DMS 273 (cell line): ENCODE data around the gene SIGLEC1.

Experiments
- DNase-seq: peaks from one replicate; lab custom pipeline; 2025; ENCODE audit not compliant: unreplicated experiment; lab: John Stamatoyannopoulos, UW

The SIGLEC1 gene

GRCh38 chr20:3729378-3729777 is 17.0 kb upstream of the SIGLEC1 start:
- DNase-seq, result no peak

- no peak for DNase-seq
Measured at GRCh38 chr20:3728876-3729275, 16.5 kb upstream of the SIGLEC1 start.

- no peak for DNase-seq
Measured at GRCh38 chr20:3728354-3728753, 16.0 kb upstream of the SIGLEC1 start.

DNA sequence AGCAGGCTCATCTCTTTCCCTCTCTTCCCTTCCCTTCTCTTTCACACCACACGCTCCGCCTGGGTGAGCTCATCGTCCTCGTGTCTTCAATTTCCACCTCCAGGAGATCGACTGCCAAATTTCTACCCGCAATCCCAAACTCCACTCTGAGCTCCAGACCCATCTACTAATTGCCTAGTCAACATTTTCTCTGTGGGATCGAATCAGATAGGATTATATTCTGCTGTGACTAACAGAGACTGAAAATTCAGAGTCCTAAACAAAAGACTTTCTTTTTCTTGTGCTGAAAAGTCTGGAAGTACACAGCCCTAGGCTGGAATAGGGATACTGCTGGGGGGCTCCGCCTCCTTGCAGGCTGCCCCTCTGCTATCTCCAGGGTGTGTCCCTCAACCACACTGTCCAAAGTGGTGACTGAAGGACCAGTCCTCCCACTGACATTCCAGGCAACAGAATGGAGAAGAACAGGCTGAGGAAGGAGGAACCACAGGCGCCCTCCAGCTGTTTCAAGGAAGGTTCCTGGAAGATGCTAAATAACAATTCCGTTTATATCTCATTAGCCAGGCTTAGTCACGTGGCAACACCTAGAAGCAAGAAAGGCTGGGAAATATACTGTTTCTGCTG is 15.1 kb upstream of the SIGLEC1 start:
- peak; percentile 48 for DNase-seq

DNA sequence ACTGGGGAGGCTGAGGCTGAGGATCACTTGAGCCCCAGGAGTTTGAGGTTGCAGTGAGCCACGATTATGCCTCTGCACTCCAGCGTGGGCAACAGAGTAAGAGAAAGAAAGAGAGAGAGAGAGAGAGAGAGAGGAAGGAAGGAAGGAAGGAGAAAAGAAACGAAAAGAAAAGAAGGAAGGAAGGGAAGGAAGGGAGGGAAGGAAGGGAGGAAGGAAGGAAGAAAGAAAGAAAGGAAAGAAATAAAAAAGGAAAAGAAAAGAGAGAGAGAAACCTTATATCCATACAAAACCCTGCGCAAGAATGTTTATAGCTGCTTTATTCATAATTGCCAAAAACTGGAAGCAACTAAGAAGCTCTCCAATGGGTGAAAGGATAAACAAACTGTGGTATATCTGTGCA is 12.0 kb upstream of the SIGLEC1 start:
- no peak for DNase-seq

DNA sequence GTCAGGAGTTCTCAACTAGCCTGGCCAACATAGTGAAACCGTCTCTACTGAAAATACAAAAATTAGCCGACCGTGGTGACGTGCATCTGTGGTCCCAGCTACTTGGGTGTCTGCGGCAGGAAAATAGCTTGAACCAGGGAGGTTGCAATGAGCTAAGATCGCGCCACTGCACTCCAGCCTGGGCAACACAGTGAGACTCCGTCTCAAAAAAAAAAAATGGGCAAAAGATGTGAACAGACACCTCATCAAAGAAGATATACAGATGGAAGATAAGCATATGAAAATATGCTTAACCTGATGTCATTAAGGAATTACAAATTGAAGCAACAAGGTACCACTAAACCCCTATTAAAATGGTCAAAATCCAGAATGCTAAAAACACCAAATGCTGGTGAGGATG is 10.9 kb upstream of the SIGLEC1 start:
- no peak for DNase-seq

DNA sequence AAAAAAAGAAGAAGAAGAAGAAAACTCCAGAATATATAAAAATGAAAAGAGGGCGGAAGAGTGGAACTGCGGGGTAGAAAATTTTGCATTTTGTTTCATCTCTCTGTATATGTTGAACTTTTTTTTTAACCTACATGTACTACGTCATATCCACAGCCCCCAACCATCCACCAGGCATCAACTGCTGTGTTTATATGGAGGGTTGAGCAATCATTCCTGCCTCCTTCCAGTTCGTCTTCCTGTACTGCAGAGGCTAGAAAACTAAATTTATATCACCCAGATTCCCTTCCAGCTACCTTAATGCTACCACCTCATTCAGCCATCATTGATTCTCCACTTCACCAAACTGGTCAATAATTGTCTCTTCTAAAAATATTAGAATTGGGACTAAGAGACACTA is 9.5 kb upstream of the SIGLEC1 start:
- DNase-seq, result no peak

DNA sequence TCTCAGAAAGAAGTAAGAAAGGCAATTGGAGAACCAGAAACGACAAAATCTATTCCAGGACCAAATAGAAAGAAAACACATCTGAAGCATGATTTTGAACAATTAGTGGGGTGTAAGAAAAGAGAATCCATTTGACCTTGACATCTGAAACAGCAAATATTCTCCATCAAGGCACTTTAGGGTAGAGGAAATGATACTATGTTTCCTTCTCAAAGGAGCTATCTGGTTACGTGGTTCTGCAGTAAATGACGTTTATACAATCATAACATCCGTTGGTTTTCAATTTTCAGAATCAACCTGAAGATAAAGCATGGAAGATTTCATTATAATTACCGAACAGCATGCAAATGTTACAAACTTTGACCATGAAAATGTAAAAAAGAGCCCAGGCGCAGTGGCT is 8.2 kb upstream of the SIGLEC1 start:
- DNase-seq, result no peak

DNA sequence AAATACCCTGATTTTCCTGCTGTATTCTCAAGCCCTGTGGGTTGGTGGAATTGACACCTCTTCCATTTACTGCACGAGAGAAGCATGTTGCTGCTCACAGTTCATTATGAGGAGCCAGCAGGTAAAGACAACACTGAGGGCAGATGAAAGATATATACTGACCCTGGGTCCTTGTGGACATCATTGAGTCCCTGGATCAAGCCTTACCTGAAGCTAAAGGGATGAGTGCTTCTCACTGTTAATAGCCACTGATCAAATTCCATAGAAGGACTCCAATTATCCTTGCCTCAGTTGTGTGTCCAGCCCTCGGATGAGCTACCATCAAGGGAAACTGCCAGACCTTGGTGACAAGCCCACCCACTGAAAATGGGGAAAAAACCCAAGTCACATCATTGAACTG is 7.7 kb upstream of the SIGLEC1 start:
- DNase-seq, result no peak

- DNase-seq, result no peak
Measured at GRCh38 chr20:3719046-3719445, 6.6 kb upstream of the SIGLEC1 start.

DNA sequence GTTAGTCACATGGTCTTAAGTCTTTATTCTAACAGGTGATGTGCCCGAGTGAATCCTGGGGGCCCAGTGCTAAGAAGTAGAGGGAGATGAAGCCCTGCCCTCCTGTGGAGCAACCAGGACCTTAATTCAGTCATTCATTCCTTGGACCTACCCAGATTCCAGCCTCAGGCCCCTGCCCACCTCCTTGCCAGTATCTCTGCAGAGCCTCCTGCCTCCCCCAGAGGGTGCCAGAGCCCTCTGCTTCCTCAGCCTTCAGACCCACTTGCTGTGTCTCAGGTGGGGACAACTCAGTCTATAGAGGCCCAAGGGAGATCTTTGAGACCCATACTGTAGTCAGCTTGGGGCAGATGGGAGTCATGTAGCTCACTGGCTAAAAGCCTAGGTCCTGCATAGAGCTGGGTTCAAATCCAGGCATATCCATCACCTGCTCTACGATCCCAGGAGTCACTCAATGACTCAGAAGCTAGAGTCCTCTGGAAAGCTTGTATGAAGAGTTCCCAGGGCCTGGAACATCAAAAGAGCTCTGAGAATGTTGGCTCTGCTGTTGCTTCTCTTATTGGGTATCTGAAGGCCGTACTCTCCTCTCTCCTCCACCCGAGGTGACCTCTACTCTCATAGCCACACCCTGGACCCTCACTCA is 3.9 kb upstream of the SIGLEC1 start:
- DNase-seq, result peak; percentile 75

GRCh38 chr20:3714092-3714491 is 1.7 kb upstream of the SIGLEC1 start:
- DNase-seq, result no peak

GRCh38 chr20:3711484-3711941 is 887 bp downstream of the SIGLEC1 start:
- DNase-seq, result no peak

DNA sequence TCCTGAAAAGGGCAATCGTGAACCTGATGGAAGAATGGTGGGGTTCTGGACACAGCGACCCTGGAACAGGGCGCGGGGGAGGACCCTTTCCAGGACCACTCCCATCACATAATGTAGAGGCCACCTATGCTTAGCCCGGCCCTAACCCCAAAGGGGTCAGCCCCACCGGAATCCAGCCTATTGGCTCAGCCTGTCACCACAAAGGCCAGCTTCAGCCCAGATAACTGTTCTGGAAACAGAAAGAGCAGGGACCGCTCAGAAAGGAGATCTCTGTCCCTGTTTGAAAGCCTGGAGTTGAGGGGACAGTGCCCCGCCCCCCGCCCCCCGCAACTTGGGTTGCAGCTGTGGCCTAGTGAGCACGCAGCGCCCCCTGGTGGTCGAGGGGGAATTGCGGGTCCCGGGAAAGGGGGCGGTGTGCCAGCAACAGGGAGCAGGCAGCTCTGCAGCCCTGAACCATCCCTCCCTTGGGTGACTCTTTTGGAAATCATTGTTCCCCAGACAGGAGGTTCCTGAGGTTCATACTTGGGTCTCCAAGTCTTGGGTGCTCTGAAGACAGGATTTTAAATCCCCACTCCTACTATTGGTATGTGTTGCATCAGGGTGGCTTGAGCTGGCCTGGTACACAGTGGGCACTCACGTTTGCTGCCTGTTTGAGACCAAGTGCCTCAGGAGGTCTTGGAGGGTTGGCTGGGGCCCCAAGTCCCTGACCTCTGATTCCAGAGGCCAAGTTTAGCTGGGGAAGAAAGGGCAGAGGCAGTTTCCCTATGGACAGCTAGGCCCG is 1.5 kb downstream of the SIGLEC1 start:
- DNase-seq, result peak; percentile 83

DNA sequence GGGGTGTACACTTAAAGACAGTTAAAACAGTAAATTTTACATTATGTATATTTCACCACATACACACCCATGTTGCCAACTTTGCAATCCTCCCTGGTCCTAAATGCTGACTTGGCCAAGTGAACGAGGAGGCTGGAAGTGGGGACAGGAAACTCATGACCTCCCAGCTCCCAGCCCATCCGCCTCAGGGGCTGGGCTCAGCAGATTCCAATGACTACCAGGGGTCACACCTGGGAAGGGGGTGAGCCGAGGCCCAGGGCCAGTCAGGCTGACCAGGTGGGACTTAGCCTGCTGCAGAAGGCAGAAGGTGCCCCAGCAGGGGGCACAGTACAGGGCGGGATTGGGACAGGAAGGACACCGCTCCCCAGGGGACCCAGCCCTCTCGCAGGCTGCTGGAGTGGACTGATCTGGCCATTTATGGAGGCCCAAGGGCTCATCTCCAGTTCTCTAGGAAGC is 2.4 kb downstream of the SIGLEC1 start:
- no peak for DNase-seq

GRCh38 chr20:3707508-3707899 is 4.9 kb downstream of the SIGLEC1 start:
- no peak for DNase-seq

GRCh38 chr20:3706774-3707507 is 5.5 kb downstream of the SIGLEC1 start:
- no peak for DNase-seq

DNA sequence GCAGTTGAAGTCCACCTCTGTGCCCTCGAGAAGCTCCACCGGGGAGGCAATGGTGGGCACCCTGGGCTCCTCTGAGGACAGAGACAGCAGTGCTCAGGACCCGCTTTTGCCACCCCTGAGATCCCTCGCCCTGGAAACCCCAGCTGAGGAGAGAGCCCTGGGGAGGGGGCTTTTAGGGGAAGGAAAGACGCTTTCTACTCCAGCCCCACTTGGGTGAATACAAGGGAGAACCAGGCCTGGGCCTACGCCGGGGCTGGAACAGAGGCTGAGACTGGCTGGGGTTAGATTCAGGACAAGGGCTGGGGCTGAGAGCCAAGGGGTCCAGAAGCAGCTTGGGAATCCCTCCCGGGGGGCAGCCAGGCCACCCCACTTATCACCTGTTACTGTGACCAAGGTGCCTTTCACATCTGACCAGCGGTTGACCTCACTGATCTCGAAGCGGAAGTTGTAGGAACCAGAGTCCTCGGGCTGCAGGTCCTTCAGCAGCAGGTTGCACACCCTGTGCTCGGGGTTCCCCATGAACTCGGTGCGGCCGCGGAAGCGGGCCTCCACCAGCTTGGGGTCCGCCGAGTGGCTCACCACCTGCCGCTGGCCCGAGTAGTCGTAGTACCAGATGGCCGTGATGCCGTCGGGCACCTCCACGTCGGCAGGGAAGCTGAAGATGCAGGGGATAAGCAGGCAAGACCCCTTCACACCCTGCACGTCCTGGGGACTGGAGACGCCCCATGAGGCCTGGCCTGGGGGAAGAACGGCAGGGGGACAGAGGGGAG is 6.2 kb downstream of the SIGLEC1 start:
- no peak for DNase-seq

GRCh38 chr20:3705491-3705969 is 6.9 kb downstream of the SIGLEC1 start:
- DNase-seq, result no peak

GRCh38 chr20:3704087-3704486 is 8.3 kb downstream of the SIGLEC1 start:
- peak; percentile 22 for DNase-seq
